Natural killer cell (primary cell): Measurements from ENCODE around the gene MARK3. TPM values are rescaled to one million over a fixed set of nuclear protein-coding genes. Genes with fewer than 3 reads are reported as not detected.

Experiments used
- ATAC-seq, 3 donors: fragments of 150-1000 bp in 2 of 3; fragments of 200-7000 bp in 1 of 3; cut with Tn5 transposase; 1 replicate in 1 of 3; 2 replicates in 2 of 3; pipeline ENCODE4 v1.10.0; 2021; ENCODE audit warnings: mild to moderate bottlenecking in 2 of 3, moderate library complexity in 2 of 3
- DNase-seq, 2 donors: peaks; one replicate each; pipeline versions ENCODE4 v3.0.0 to v3.0.0-alpha.2; 2013 to 2021; ENCODE audit warnings: mixed read lengths in 1 of 2
- H3K27ac ChIP-seq: one replicate; pipeline ENCODE4 v1.5.1; 2013; ENCODE audit warnings: mild to moderate bottlenecking, low read length
- H3K27me3 ChIP-seq: one replicate; pipeline ENCODE4 v1.6.1; 2013; ENCODE audit warnings: low read length; ENCODE audit not compliant: control insufficient read depth, insufficient read depth
- H3K36me3 ChIP-seq: one replicate; pipeline ENCODE4 v1.6.1; 2013; ENCODE audit warnings: low read length; ENCODE audit not compliant: control insufficient read depth, insufficient read depth
- H3K4me1 ChIP-seq: one replicate; pipeline ENCODE4 v1.6.1; 2013; ENCODE audit warnings: low read length; ENCODE audit not compliant: control insufficient read depth, insufficient read depth
- H3K4me3 ChIP-seq: one replicate; pipeline ENCODE4 v1.5.1; 2013; ENCODE audit warnings: low read length
- H3K9me3 ChIP-seq: one replicate; pipeline ENCODE4 v1.6.1; 2013; ENCODE audit warnings: low read length; ENCODE audit not compliant: control insufficient read depth, insufficient read depth
- H3K27ac Mint-ChIP-seq, 2 donors: one replicate each; pipeline ENCODE4 v1.8.0; 2022; ENCODE audit warnings: mild to moderate bottlenecking in 2 of 2, mixed read lengths in 2 of 2, moderate library complexity in 1 of 2
- H3K27me3 Mint-ChIP-seq, 2 donors: one replicate each; pipeline ENCODE4 v1.8.0; 2022; ENCODE audit warnings: low read depth in 2 of 2, mixed read lengths in 2 of 2
- H3K36me3 Mint-ChIP-seq: one replicate; pipeline ENCODE4 v1.8.0; 2022; ENCODE audit warnings: mixed read lengths
- H3K4me1 Mint-ChIP-seq, 2 donors: one replicate each; pipeline ENCODE4 v1.8.0; 2022; ENCODE audit warnings: mixed read lengths in 2 of 2
- H3K4me3 Mint-ChIP-seq: one replicate; pipeline ENCODE4 v1.8.0; 2022; ENCODE audit warnings: mild to moderate bottlenecking, moderate library complexity, mixed read lengths
- H3K9me3 Mint-ChIP-seq, 2 donors: one replicate each; pipeline ENCODE4 v1.8.0; 2022; ENCODE audit warnings: mixed read lengths in 2 of 2
- CTCF ChIP-seq: fragments of 200-600 bp; IDR thresholded peaks from one replicate; pipeline ENCODE4 v1.8.0; 2022; ENCODE audit warnings: antibody characterized with exemption
- WGBS: methylation state at CpG from one replicate; pipeline ENCODE4 v1.1.7; 2013; ENCODE audit warnings: missing lambda C conversion rate; ENCODE audit not compliant: insufficient coverage; 5-methylcytosine and 5-hydroxymethylcytosine counted together
- intact Hi-C: fragments of 100-400 bp; cut with micrococcal nuclease; formaldehyde crosslinking; loops from one replicate; pipeline ENCODE4 v1.14.2; 2022
- total RNA-seq, 4 donors: library from RNA; stranded (reverse); fragments of 120-200 nt in 1 of 4; gene quantifications; one replicate each; pipeline versions ENCODE4 v1.2.3 to v1.2.4, GENCODE V29; 2013 to 2022

Gene MARK3
- total RNA-seq, 3 donors from 2014 or later (not counting 1 experiment from before 2014, with no cell fraction given), result 138 to 167 (median 152) TPM

GRCh38 chr14:103385929-103386712 is 906 bp downstream of the MARK3 start:
- Mint-ChIP-seq H3K36me3 (no peaks in the 10 kb centered on the region), H3K9me3 (no peaks in the 10 kb centered on the region), H3K4me1 (peaks cover 37 to 53% of the 10 kb centered on the region in 2 donors), H3K27ac (peak overlapping the region; percentile 94 to 97), H3K4me3 (peak overlapping the region; percentile 95), H3K27me3 (no peaks in the 10 kb centered on the region)
- no peaks in the 10 kb centered on the region for H3K36me3 ChIP-seq
- TF ChIP-seq CTCF, result no peak
- peak; percentile 37 to 59 for DNase-seq
- peak in 1 of 3 donors; percentile 6 for ATAC-seq
- intact Hi-C loops, result loop anchor here (1.0 to 5.0 kb wide), 2 partner anchors 41 to 52 kb away; partner anchors contain the start of gene EIF5
- peak overlapping the region; percentile 50 for H3K4me3 ChIP-seq
- peaks cover 38% of the 10 kb centered on the region for H3K4me1 ChIP-seq
- no peaks in the 10 kb centered on the region for H3K9me3 ChIP-seq
- peak overlapping the region; percentile 87 for H3K27ac ChIP-seq
- 1% methylated on average over 44 of the region's 44 CpGs for WGBS
- H3K27me3 ChIP-seq, result no peaks in the 10 kb centered on the region

GRCh38 chr14:103386713-103387329 is 1.6 kb downstream of the MARK3 start:
- Histone ChIP-seq H3K27ac (peak overlapping the region; percentile 87), H3K4me3 (peak overlapping the region; percentile 50), H3K9me3 (no peaks in the 10 kb centered on the region), H3K36me3 (no peaks in the 10 kb centered on the region), H3K27me3 (no peaks in the 10 kb centered on the region), H3K4me1 (peaks cover 38% of the 10 kb centered on the region)
- no peak for TF ChIP-seq CTCF
- DNase-seq (peak in 1 of 2 donors; percentile 21), ATAC-seq (no peak)
- Mint-ChIP-seq H3K9me3 (no peaks in the 10 kb centered on the region), H3K27me3 (no peaks in the 10 kb centered on the region), H3K27ac (peak overlapping the region; percentile 94 to 97), H3K4me3 (peak overlapping the region; percentile 95), H3K4me1 (peaks cover 35 to 51% of the 10 kb centered on the region in 2 donors), H3K36me3 (no peaks in the 10 kb centered on the region)
- WGBS, result 15% methylated on average over 5 of the region's 9 CpGs
- intact Hi-C loops, result loop anchor here (5.0 kb wide), 1 partner anchor 40 kb away; no protein-coding TSS in a partner anchor

- peaks cover 26 to 43% of the 10 kb centered on the region in 2 donors for H3K4me1 Mint-ChIP-seq
- H3K4me3 ChIP-seq, result no peak overlapping the region
- no peaks in the 10 kb centered on the region for H3K9me3 ChIP-seq
- no peaks in the 10 kb centered on the region for H3K36me3 Mint-ChIP-seq
- no peaks in the 10 kb centered on the region for H3K9me3 Mint-ChIP-seq
- TF ChIP-seq CTCF, result no peak
- intact Hi-C loops, result loop anchor here (5.0 kb wide), 1 partner anchor 39 kb away; no protein-coding TSS in a partner anchor
- H3K4me3 Mint-ChIP-seq, result peak overlapping the region; percentile 64
- ATAC-seq, result no peak
- no peaks in the 10 kb centered on the region for H3K27me3 Mint-ChIP-seq
- 100% methylated on average over 1 of the region's 1 CpG for WGBS
- no peaks in the 10 kb centered on the region for H3K27me3 ChIP-seq
- peaks cover 38% of the 10 kb centered on the region for H3K4me1 ChIP-seq
- DNase-seq, result no peak
- H3K27ac ChIP-seq, result no peak overlapping the region
- no peaks in the 10 kb centered on the region for H3K36me3 ChIP-seq
- no peak overlapping the region for H3K27ac Mint-ChIP-seq
These were observed 3.4 kb downstream of the MARK3 start for GRCh38 chr14:103388664-103389063.
